HFFc6 (cell line): ENCODE measurements around the gene KANSL1. TPM values are rescaled to one million over a fixed set of nuclear protein-coding genes. Genes with fewer than 3 reads are reported as not detected.

ENCODE experiments used
- DNase-seq: peaks from one replicate; pipeline ENCODE4 v3.0.0-alpha.2; 2018
- H3K27ac Mint-ChIP-seq: 2 replicates; pipeline ENCODE4 v1.8.0; 2020; ENCODE audit warnings: mild to moderate bottlenecking, mixed read lengths
- H3K27me3 Mint-ChIP-seq: 2 replicates; pipeline ENCODE4 v1.8.0; 2021; ENCODE audit warnings: mild to moderate bottlenecking, moderate library complexity, mixed read lengths; ENCODE audit not compliant: insufficient read depth
- H3K36me3 Mint-ChIP-seq: 2 replicates; pipeline ENCODE4 v1.8.0; 2021; ENCODE audit warnings: low read depth, mixed read lengths
- H3K4me1 Mint-ChIP-seq: 2 replicates; pipeline ENCODE4 v1.8.0; 2020; ENCODE audit warnings: low read depth, mixed read lengths
- H3K4me3 Mint-ChIP-seq: 2 replicates; pipeline ENCODE4 v1.8.0; 2020; ENCODE audit warnings: mild to moderate bottlenecking, moderate library complexity, mixed read lengths
- H3K9me3 Mint-ChIP-seq: 2 replicates; pipeline ENCODE4 v1.8.0; 2020; ENCODE audit warnings: mild to moderate bottlenecking, mixed read lengths
- total RNA-seq, 6 experiments: library from RNA; stranded (reverse); fragmentation: NEBNext Ultra II Directional; extraction: Animal tissue kit (Norgen Biotek cat#: 25700); gene quantifications; 2 replicates in 1 of 6; 3 replicates in 5 of 6; pipeline ENCODE4 v1.2.3, GENCODE V29; 2021
- TF ChIP-seq, protein P1 (sequence below): fragments of 200-600 bp; sonication (generic); IDR thresholded peaks from 2 replicates; pipeline ENCODE4 v1.5.0; 2021; ENCODE audit warnings: antibody characterized with exemption, mild to moderate bottlenecking

Gene KANSL1
- total RNA-seq, 6 experiments from 2014 or later: 23.8 to 33.0 (median 27.7) TPM

DNA sequence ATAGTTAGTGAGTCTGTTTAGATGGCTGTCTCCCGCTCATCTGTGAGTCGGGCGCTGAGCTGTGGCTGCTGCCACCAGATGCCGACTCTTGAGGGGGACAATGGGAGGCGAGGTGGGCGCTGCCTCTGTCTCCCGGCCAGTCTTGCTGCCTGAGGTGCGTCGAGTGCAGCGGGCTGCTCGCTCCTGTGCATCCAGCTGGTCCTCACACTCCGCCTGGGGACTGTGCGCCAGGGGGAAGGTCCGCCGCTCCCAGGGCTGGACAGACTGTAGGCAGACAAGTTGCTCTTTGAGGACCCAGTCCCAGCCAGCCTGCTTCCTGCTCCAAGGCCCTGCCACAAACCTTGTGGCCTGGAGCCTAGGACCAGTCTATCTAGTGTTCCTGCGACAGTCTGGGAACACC is 161.8 kb downstream of the KANSL1 start:
- Mint-ChIP-seq H3K4me1 (no peaks in the 10 kb centered on the region), H3K9me3 (no peaks in the 10 kb centered on the region), H3K27ac (no peak overlapping the region), H3K27me3 (peaks cover 4% of the 10 kb centered on the region), H3K4me3 (no peak overlapping the region), H3K36me3 (peaks cover 48% of the 10 kb centered on the region)
- TF ChIP-seq, protein P1, sequence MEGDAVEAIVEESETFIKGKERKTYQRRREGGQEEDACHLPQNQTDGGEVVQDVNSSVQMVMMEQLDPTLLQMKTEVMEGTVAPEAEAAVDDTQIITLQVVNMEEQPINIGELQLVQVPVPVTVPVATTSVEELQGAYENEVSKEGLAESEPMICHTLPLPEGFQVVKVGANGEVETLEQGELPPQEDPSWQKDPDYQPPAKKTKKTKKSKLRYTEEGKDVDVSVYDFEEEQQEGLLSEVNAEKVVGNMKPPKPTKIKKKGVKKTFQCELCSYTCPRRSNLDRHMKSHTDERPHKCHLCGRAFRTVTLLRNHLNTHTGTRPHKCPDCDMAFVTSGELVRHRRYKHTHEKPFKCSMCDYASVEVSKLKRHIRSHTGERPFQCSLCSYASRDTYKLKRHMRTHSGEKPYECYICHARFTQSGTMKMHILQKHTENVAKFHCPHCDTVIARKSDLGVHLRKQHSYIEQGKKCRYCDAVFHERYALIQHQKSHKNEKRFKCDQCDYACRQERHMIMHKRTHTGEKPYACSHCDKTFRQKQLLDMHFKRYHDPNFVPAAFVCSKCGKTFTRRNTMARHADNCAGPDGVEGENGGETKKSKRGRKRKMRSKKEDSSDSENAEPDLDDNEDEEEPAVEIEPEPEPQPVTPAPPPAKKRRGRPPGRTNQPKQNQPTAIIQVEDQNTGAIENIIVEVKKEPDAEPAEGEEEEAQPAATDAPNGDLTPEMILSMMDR: no peak
- DNase-seq: no peak

- H3K27ac Mint-ChIP-seq: no peak overlapping the region
- peaks cover 4% of the 10 kb centered on the region for H3K27me3 Mint-ChIP-seq
- peaks cover 47% of the 10 kb centered on the region for H3K36me3 Mint-ChIP-seq
- TF ChIP-seq, protein P1: no peak
- no peak for DNase-seq
- no peaks in the 10 kb centered on the region for H3K4me1 Mint-ChIP-seq
- H3K4me3 Mint-ChIP-seq: no peak overlapping the region
- H3K9me3 Mint-ChIP-seq: no peaks in the 10 kb centered on the region
These were observed 162.5 kb downstream of the KANSL1 start for GRCh38 chr17:46030752-46031151.

- H3K36me3 Mint-ChIP-seq: peaks cover 45% of the 10 kb centered on the region
- TF ChIP-seq, protein P1: no peak
These were observed 163.6 kb downstream of the KANSL1 start for GRCh38 chr17:46029627-46030026.

GRCh38 chr17:46028981-46029565 is 164.2 kb downstream of the KANSL1 start:
- no peaks in the 10 kb centered on the region for H3K9me3 Mint-ChIP-seq
- H3K27me3 Mint-ChIP-seq: peaks cover 5% of the 10 kb centered on the region
- TF ChIP-seq, protein P1: no peak
- DNase-seq: no peak
- no peaks in the 10 kb centered on the region for H3K4me1 Mint-ChIP-seq
- no peak overlapping the region for H3K27ac Mint-ChIP-seq
- H3K36me3 Mint-ChIP-seq: peaks cover 40% of the 10 kb centered on the region
- H3K4me3 Mint-ChIP-seq: no peak overlapping the region

More at GRCh38 chr17:46029627-46030026, 163.6 kb downstream of the KANSL1 start:
- H3K9me3 Mint-ChIP-seq: no peaks in the 10 kb centered on the region
- H3K4me3 Mint-ChIP-seq: no peak overlapping the region
- DNase-seq: no peak
- peaks cover 4% of the 10 kb centered on the region for H3K27me3 Mint-ChIP-seq
- no peak overlapping the region for H3K27ac Mint-ChIP-seq
- H3K4me1 Mint-ChIP-seq: no peaks in the 10 kb centered on the region

- peaks cover 36% of the 10 kb centered on the region for H3K36me3 Mint-ChIP-seq
- peaks cover 6% of the 10 kb centered on the region for H3K27me3 Mint-ChIP-seq
- peak overlapping the region; percentile 18; the same call in 1 of the 2 replicates for H3K27ac Mint-ChIP-seq
- H3K4me1 Mint-ChIP-seq: no peaks in the 10 kb centered on the region
- no peak for DNase-seq
- no peak overlapping the region for H3K4me3 Mint-ChIP-seq
- H3K9me3 Mint-ChIP-seq: no peaks in the 10 kb centered on the region
- TF ChIP-seq, protein P1: no peak
These were observed 164.9 kb downstream of the KANSL1 start for GRCh38 chr17:46028374-46028773.

GRCh38 chr17:46027976-46028325 is 165.3 kb downstream of the KANSL1 start:
- Mint-ChIP-seq H3K36me3 (peaks cover 32% of the 10 kb centered on the region), H3K27me3 (peaks cover 6% of the 10 kb centered on the region), H3K4me1 (no peaks in the 10 kb centered on the region), H3K4me3 (no peak overlapping the region), H3K9me3 (no peaks in the 10 kb centered on the region), H3K27ac (peak overlapping the region; percentile 18; the same call in 1 of the 2 replicates)
- TF ChIP-seq, protein P1: no peak
- DNase-seq: no peak
